ENCODE results near the gene LIG4.
A peak's percentile ranks its signal among the peaks of the same experiment; 100 is the strongest.
"Not testable (repeated sequence)": the region's sequence is repeated elsewhere in the genome, so short reads cannot be mapped to it uniquely, and the experiment has no call there.

LIG4 gene

GRCh38 chr13:108215436-108215835, at the start of gene LIG4:
Gene LIG4, minus strand, starts transcription at chr13:108215536. Its CDS starts 4,268 bp downstream, at chr13:108211268.
- DNase-seq (ENCODE audit: low read depth in 2 of 2) = peak; percentile 82 to 87

- DNase-seq (ENCODE audit: low read depth in 2 of 2) = no peak
These were observed 48.5 kb upstream of the LIG4 start for GRCh38 chr13:108263621-108264355.

- DNase-seq (ENCODE audit: low read depth in 2 of 2) = no peak
These were observed 41.9 kb upstream of the LIG4 start for GRCh38 chr13:108257248-108257647.

GRCh38 chr13:108249150-108249549, 33.8 kb upstream of the LIG4 start:
- DNase-seq (ENCODE audit: low read depth in 2 of 2) = no peak

GRCh38 chr13:108230377-108230776, 15.0 kb upstream of the LIG4 start:
- no peak for DNase-seq (ENCODE audit: low read depth in 2 of 2)

GRCh38 chr13:108227651-108228272, 12.4 kb upstream of the LIG4 start:
- no peak for DNase-seq (ENCODE audit: low read depth in 2 of 2)

GRCh38 chr13:108226184-108226583, 10.8 kb upstream of the LIG4 start:
- no peak for DNase-seq (ENCODE audit: low read depth in 2 of 2)

GRCh38 chr13:108225440-108225839, 10.1 kb upstream of the LIG4 start:
- no peak for DNase-seq (ENCODE audit: low read depth in 2 of 2)

GRCh38 chr13:108223687-108224503, 8.6 kb upstream of the LIG4 start:
- no peak for DNase-seq (ENCODE audit: low read depth in 2 of 2)

GRCh38 chr13:108220041-108220440, 4.7 kb upstream of the LIG4 start:
- no peak for DNase-seq (ENCODE audit: low read depth in 2 of 2)

GRCh38 chr13:108218044-108218974, 3.0 kb upstream of the LIG4 start, which contains the start of gene ABHD13:
Gene ABHD13, plus strand, starts transcription at chr13:108218392. Its CDS starts 10,827 bp downstream, at chr13:108229219.
- DNase-seq (ENCODE audit: low read depth in 2 of 2) = peak; percentile 80 to 81

- not testable (repeated sequence) for DNase-seq (ENCODE audit: low read depth in 2 of 2)
These were observed 2.1 kb upstream of the LIG4 start for GRCh38 chr13:108217307-108218043.

- no peak for DNase-seq (ENCODE audit: low read depth in 2 of 2)
These were observed 680 bp downstream of the LIG4 start for GRCh38 chr13:108214441-108215271.

- no peak for DNase-seq (ENCODE audit: low read depth in 2 of 2)
These were observed 1.4 kb downstream of the LIG4 start for GRCh38 chr13:108213946-108214345.

- DNase-seq (ENCODE audit: low read depth in 2 of 2) = no peak
These were observed 2.5 kb downstream of the LIG4 start for GRCh38 chr13:108212886-108213285.

GRCh38 chr13:108210551-108210950, 4.8 kb downstream of the LIG4 start:
- DNase-seq (ENCODE audit: low read depth in 2 of 2) = no peak

GRCh38 chr13:108200781-108201398, 14.4 kb downstream of the LIG4 start:
- no peak for DNase-seq (ENCODE audit: low read depth in 2 of 2)

GRCh38 chr13:108195861-108196260, 19.5 kb downstream of the LIG4 start:
- DNase-seq (ENCODE audit: low read depth in 2 of 2) = no peak

GRCh38 chr13:108195146-108195545, 20.2 kb downstream of the LIG4 start:
- no peak for DNase-seq (ENCODE audit: low read depth in 2 of 2)

Data from stimulated activated CD8-positive, alpha-beta memory T cell treated with anti-CD3 and anti-CD28 coated beads, Interleukin-2, amount 100 ng/mL, for 1 hour (primary cell).